Mesenchymal stem cell (in vitro differentiated cells and primary cell): ENCODE measurements around the gene ZNF316.

Experiments
- DNase-seq: peaks from one replicate; pipeline ENCODE4 v3.0.0-alpha.2; 2013
- H2AFZ ChIP-seq: one replicate; pipeline ENCODE4 v1.6.1; 2013; ENCODE audit warnings: low read depth, mild to moderate bottlenecking, control low read depth, inconsistent platforms, low read length, moderate library complexity
- H2AK5ac ChIP-seq: 2 replicates; pipeline ENCODE4 v1.6.1; 2013; ENCODE audit warnings: low read length, moderate library complexity, mild to moderate bottlenecking, inconsistent platforms; ENCODE audit not compliant: severe bottlenecking
- H2BK120ac ChIP-seq: one replicate; pipeline ENCODE4 v1.6.1; 2013; ENCODE audit warnings: low read depth, mild to moderate bottlenecking, inconsistent platforms, low read length, moderate library complexity
- H2BK12ac ChIP-seq, 2 experiments: one replicate each; pipeline ENCODE4 v1.6.1; 2013; ENCODE audit warnings: inconsistent platforms in 2 of 2, low read length in 2 of 2, mild to moderate bottlenecking in 2 of 2, moderate library complexity in 2 of 2, control low read depth in 1 of 2
- H2BK15ac ChIP-seq: one replicate; pipeline ENCODE4 v1.6.1; 2013; ENCODE audit warnings: mild to moderate bottlenecking, low read depth, inconsistent platforms; ENCODE audit not compliant: poor library complexity, severe bottlenecking
- H2BK5ac ChIP-seq: 2 replicates; pipeline ENCODE4 v1.6.1; 2013; ENCODE audit warnings: low read depth, mild to moderate bottlenecking, low read length, control low read depth, inconsistent platforms; ENCODE audit not compliant: poor library complexity, severe bottlenecking
- H3K14ac ChIP-seq, 2 experiments: one replicate each; pipeline ENCODE4 v1.6.1; 2013; ENCODE audit warnings: inconsistent platforms in 2 of 2, low read length in 2 of 2, control low read depth in 1 of 2, mild to moderate bottlenecking in 1 of 2, moderate library complexity in 1 of 2
- H3K18ac ChIP-seq, 2 experiments: one replicate each; pipeline ENCODE4 v1.6.1; 2013; ENCODE audit warnings: inconsistent platforms in 2 of 2, low read length in 2 of 2, control low read depth in 1 of 2, low read depth in 1 of 2, mild to moderate bottlenecking in 1 of 2
- H3K23ac ChIP-seq, 2 experiments: one replicate each; pipeline ENCODE4 v1.6.1; 2013; ENCODE audit warnings: inconsistent platforms in 2 of 2, low read length in 2 of 2, mild to moderate bottlenecking in 2 of 2, moderate library complexity in 2 of 2, control low read depth in 1 of 2
- H3K27ac ChIP-seq: 2 replicates; pipeline ENCODE4 v1.5.1; 2013; ENCODE audit warnings: mild to moderate bottlenecking, moderate library complexity, low read length, control low read depth, inconsistent platforms; ENCODE audit not compliant: poor library complexity, severe bottlenecking
- H3K27me3 ChIP-seq, 2 experiments: 2 replicates each; pipeline versions ENCODE4 v1.6.1 to v1.7.0; 2013; ENCODE audit warnings: low read length in 2 of 2, mild to moderate bottlenecking in 2 of 2, moderate library complexity in 2 of 2, control low read depth in 1 of 2, inconsistent platforms in 1 of 2; ENCODE audit not compliant: control insufficient read depth in 1 of 2, insufficient read depth in 1 of 2
- H3K36me3 ChIP-seq, 2 experiments: 2 replicates each; pipeline versions ENCODE4 v1.6.1 to v1.7.0; 2013; ENCODE audit warnings: low read length in 2 of 2, control low read depth in 1 of 2, inconsistent platforms in 1 of 2, low read depth in 1 of 2, mild to moderate bottlenecking in 1 of 2; ENCODE audit not compliant: insufficient read depth in 2 of 2, control insufficient read depth in 1 of 2
- H3K4ac ChIP-seq, 2 experiments: one replicate each; pipeline ENCODE4 v1.6.1; 2013; ENCODE audit warnings: inconsistent platforms in 2 of 2, low read length in 2 of 2, mild to moderate bottlenecking in 2 of 2, moderate library complexity in 2 of 2, control low read depth in 1 of 2, low read depth in 1 of 2
- H3K4me1 ChIP-seq: 2 replicates; pipeline ENCODE4 v1.6.1; 2013; ENCODE audit warnings: low read depth, low read length, control low read depth; ENCODE audit not compliant: control insufficient read depth, insufficient read depth
- H3K4me2 ChIP-seq: 2 replicates; pipeline ENCODE4 v1.6.1; 2013; ENCODE audit warnings: low read length, mild to moderate bottlenecking, inconsistent platforms; ENCODE audit not compliant: poor library complexity, severe bottlenecking
- H3K4me3 ChIP-seq, 2 experiments: 2 replicates each; pipeline versions ENCODE4 v1.5.1 to v1.7.0; 2013; ENCODE audit warnings: low read length in 2 of 2, mild to moderate bottlenecking in 2 of 2, control low read depth in 1 of 2, low read depth in 1 of 2; ENCODE audit not compliant: insufficient read depth in 1 of 2
- H3K79me1 ChIP-seq: replicated peaks from 2 replicates; pipeline ENCODE4 v1.6.1; 2013; ENCODE audit warnings: mild to moderate bottlenecking, control low read depth, low read length, inconsistent platforms; ENCODE audit not compliant: poor library complexity, severe bottlenecking
- H3K9ac ChIP-seq: 2 replicates; pipeline ENCODE4 v1.7.0; 2013; ENCODE audit warnings: mild to moderate bottlenecking, low read length, moderate library complexity
- H3K9me3 ChIP-seq: 2 replicates; pipeline ENCODE4 v1.7.0; 2013; ENCODE audit warnings: mild to moderate bottlenecking, low read length; ENCODE audit not compliant: control insufficient read depth
- H4K8ac ChIP-seq: one replicate; pipeline ENCODE4 v1.6.1; 2013; ENCODE audit warnings: inconsistent platforms, mild to moderate bottlenecking, low read length, moderate library complexity
- H4K91ac ChIP-seq: one replicate; pipeline ENCODE4 v1.6.1; 2013; ENCODE audit warnings: mild to moderate bottlenecking, low read length, inconsistent platforms
- WGBS: methylation state at CpG from one replicate; pipeline ENCODE4 v1.1.7; 2013; ENCODE audit warnings: mixed read lengths; 5-methylcytosine and 5-hydroxymethylcytosine counted together

Gene ZNF316

GRCh38 chr7:6700793-6701192, 63.7 kb downstream of the ZNF316 start:
- H2BK15ac ChIP-seq, result no peak overlapping the region
- H2BK12ac ChIP-seq, result no peak overlapping the region
- no peak overlapping the region for H3K14ac ChIP-seq
- no peak overlapping the region for H3K18ac ChIP-seq
- peaks cover 85% of the 10 kb centered on the region for H3K9me3 ChIP-seq
- H4K91ac ChIP-seq, result no peak overlapping the region
- H2BK120ac ChIP-seq, result no peak overlapping the region
- no peaks in the 10 kb centered on the region for H3K4me1 ChIP-seq
- H3K4ac ChIP-seq, result no peak overlapping the region
- H4K8ac ChIP-seq, result no peak overlapping the region
- H3K79me1 ChIP-seq, result peaks cover 36% of the 10 kb centered on the region
- peaks cover 66 to 84% of the 10 kb centered on the region in 2 experiments for H3K36me3 ChIP-seq
- no peaks in the 10 kb centered on the region for H3K27me3 ChIP-seq
- no peak overlapping the region for H3K4me2 ChIP-seq
- DNase-seq, result no peak
- peak overlapping the region in 1 of 2 experiments; percentile 26 for H3K4me3 ChIP-seq
- H3K23ac ChIP-seq, result no peak overlapping the region
- H2AFZ ChIP-seq, result no peak overlapping the region
- H2BK5ac ChIP-seq, result no peak overlapping the region
- H3K9ac ChIP-seq, result no peak overlapping the region
- WGBS, result 99% methylated on average over 5 of the region's 5 CpGs
- H3K27ac ChIP-seq, result no peak overlapping the region
- no peak overlapping the region for H2AK5ac ChIP-seq

- no peak overlapping the region for H2BK15ac ChIP-seq
- no peak overlapping the region for H3K14ac ChIP-seq
- WGBS, result 100% methylated on average over 1 of the region's 1 CpG
- no peak overlapping the region for H3K4me2 ChIP-seq
- no peak overlapping the region for H3K4ac ChIP-seq
- H3K27ac ChIP-seq, result no peak overlapping the region
- peak overlapping the region in 1 of 2 experiments; percentile 46 for H3K4me3 ChIP-seq
- H2AK5ac ChIP-seq, result no peak overlapping the region
- H2BK120ac ChIP-seq, result no peak overlapping the region
- H3K36me3 ChIP-seq, result peaks cover 60 to 74% of the 10 kb centered on the region in 2 experiments
- peaks cover 30% of the 10 kb centered on the region for H3K79me1 ChIP-seq
- H3K18ac ChIP-seq, result no peak overlapping the region
- no peak overlapping the region for H3K9ac ChIP-seq
- H2BK5ac ChIP-seq, result no peak overlapping the region
- no peak overlapping the region for H2AFZ ChIP-seq
- no peak overlapping the region for H4K91ac ChIP-seq
- DNase-seq, result no peak
- H3K27me3 ChIP-seq, result no peaks in the 10 kb centered on the region
- H4K8ac ChIP-seq, result no peak overlapping the region
- H2BK12ac ChIP-seq, result no peak overlapping the region
- no peak overlapping the region for H3K23ac ChIP-seq
- H3K9me3 ChIP-seq, result peaks cover 75% of the 10 kb centered on the region
- H3K4me1 ChIP-seq, result no peaks in the 10 kb centered on the region
Observed at GRCh38 chr7:6701860-6702259, 64.7 kb downstream of the ZNF316 start.
